Muscle layer of colon (tissue), 2 donors: ENCODE data around the gene NCKAP5.

ENCODE experiments used
- H3K27ac ChIP-seq: one replicate; pipeline ENCODE4 v1.7.0; 2013; ENCODE audit warnings: low read depth, mild to moderate bottlenecking, low read length, moderate library complexity
- H3K27me3 ChIP-seq, 2 donors: one replicate each; pipeline ENCODE4 v1.7.0; 2013; ENCODE audit warnings: low read length in 2 of 2, mild to moderate bottlenecking in 2 of 2; ENCODE audit not compliant: insufficient read depth in 2 of 2, control insufficient read depth in 1 of 2
- H3K36me3 ChIP-seq: one replicate; pipeline ENCODE4 v1.7.0; 2013; ENCODE audit warnings: mild to moderate bottlenecking, low read length; ENCODE audit not compliant: insufficient read depth
- H3K4me1 ChIP-seq: one replicate; pipeline ENCODE4 v1.7.0; 2013; ENCODE audit warnings: mild to moderate bottlenecking, low read length; ENCODE audit not compliant: insufficient read depth
- H3K4me3 ChIP-seq, 2 donors: one replicate each; pipeline ENCODE4 v1.7.0; 2013; ENCODE audit warnings: low read length in 2 of 2, low read depth in 1 of 2, mild to moderate bottlenecking in 1 of 2, moderate library complexity in 1 of 2
- H3K9ac ChIP-seq: one replicate; pipeline ENCODE4 v1.7.0; 2013; ENCODE audit warnings: low read length
- H3K9me3 ChIP-seq: one replicate; pipeline ENCODE4 v1.7.0; 2013; ENCODE audit warnings: mild to moderate bottlenecking, low read length
- donor health status: abdominal sarcoma.
- donor health status: Adenocarcinoma of cecum.

The NCKAP5 gene

DNA sequence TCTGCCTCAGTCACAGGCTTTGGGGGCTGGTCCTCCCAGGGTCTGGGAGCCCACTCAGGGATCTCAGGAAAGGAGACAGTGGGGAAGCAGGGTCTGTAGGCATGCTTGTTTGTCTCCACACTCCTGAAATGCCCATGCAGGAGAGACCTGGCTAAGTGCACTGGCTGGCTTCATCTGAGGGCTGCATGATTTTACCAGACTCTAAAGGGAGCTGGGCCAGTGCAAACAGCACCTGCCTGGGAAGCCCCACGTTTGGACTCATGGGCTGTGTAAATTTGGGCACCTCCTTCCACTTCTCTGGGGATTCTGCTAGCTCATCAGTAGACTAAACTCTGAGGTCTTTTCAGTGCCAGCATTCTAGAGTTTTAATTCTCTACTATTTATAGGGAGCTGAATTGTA, 931.9 kb downstream of the NCKAP5 start:
- Histone ChIP-seq H3K9me3 (no peaks in the 10 kb centered on the region), H3K36me3 (no peaks in the 10 kb centered on the region), H3K4me3 (no peak overlapping the region), H3K27me3 (no peaks in the 10 kb centered on the region), H3K9ac (no peak overlapping the region), H3K4me1 (peaks cover 24% of the 10 kb centered on the region), H3K27ac (no peak overlapping the region)

GRCh38 chr2:132633635-132634034, 934.6 kb downstream of the NCKAP5 start:
- Histone ChIP-seq H3K4me3 (no peak overlapping the region), H3K27ac (no peak overlapping the region), H3K36me3 (no peaks in the 10 kb centered on the region), H3K4me1 (peaks cover 24% of the 10 kb centered on the region), H3K27me3 (no peaks in the 10 kb centered on the region), H3K9ac (no peak overlapping the region), H3K9me3 (no peaks in the 10 kb centered on the region)

DNA sequence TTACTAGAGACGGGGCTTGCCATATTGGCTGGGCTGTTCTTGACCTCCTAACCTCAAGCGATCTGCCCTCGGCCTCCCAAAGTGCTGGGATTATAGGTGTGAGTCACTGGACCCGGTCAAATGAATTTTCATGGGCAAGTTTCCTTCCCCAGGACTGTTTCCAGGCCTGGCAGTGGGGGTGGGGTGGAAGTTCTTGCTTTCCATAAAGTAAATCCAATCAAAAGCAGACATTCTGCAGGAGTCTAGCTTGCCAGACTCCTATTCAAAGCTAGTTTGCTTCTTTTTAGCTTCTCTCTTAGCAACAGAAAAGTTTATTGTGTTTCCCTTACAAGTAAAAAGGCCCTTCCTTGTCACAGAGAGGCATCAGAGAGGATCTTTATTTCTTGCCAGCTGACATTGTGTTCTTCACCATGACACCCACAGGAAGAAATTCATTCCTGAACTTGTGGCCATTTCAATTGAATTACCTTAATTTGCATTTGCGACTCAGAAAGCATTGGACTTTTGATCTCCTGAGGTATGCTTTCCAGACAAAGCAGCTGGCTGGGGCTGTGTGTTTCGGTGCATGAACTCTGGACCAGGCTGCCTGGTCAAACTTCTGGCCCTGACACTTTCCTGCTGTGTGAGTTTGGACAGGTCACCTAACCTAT, 936.1 kb downstream of the NCKAP5 start:
- Histone ChIP-seq H3K9ac (no peak overlapping the region), H3K27me3 (no peaks in the 10 kb centered on the region), H3K36me3 (no peaks in the 10 kb centered on the region), H3K9me3 (no peaks in the 10 kb centered on the region), H3K4me1 (peaks cover 24% of the 10 kb centered on the region), H3K27ac (no peak overlapping the region), H3K4me3 (no peak overlapping the region)

DNA sequence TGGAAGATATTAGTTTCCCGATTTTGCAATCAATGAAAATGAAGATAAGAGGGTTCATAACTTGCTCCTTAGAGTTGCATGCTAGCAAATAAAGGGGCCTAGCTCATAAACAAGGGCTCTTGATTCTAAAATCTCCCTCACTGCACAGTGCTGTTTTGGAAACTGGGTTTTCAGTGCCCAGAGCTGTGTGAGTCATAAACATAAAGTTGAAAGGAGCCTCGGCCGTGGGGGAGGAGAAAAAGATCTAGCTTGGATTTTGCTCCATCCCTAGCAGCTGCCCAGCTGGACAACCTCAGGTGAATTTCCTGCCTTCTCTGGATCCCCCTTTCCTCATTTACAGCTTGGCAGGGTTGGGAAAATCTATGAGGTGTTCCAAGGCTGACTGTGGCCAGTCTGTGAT, 940.7 kb downstream of the NCKAP5 start:
- H3K4me3 ChIP-seq = no peak overlapping the region
- no peaks in the 10 kb centered on the region for H3K36me3 ChIP-seq
- no peaks in the 10 kb centered on the region for H3K9me3 ChIP-seq
- H3K4me1 ChIP-seq = peaks cover 10% of the 10 kb centered on the region
- no peaks in the 10 kb centered on the region for H3K27me3 ChIP-seq
- H3K9ac ChIP-seq = no peak overlapping the region
- no peak overlapping the region for H3K27ac ChIP-seq

- Histone ChIP-seq H3K27ac (no peak overlapping the region), H3K27me3 (no peaks in the 10 kb centered on the region), H3K4me1 (no peaks in the 10 kb centered on the region), H3K4me3 (no peak overlapping the region), H3K9me3 (no peaks in the 10 kb centered on the region), H3K36me3 (no peaks in the 10 kb centered on the region), H3K9ac (no peak overlapping the region)
Measured at GRCh38 chr2:132623096-132623839, 945.0 kb downstream of the NCKAP5 start.
